Astrocyte (in vitro differentiated cells and primary cell): ENCODE results near the gene ABCC1.

ENCODE experiments used
- EZH2 ChIP-seq: IDR thresholded peaks from 2 replicates; pipeline ENCODE4 v1.6.1; 2012; ENCODE audit warnings: mild to moderate bottlenecking, low read length, inconsistent platforms; ENCODE audit not compliant: insufficient read depth
- TF ChIP-seq, protein P1 (sequence below): IDR thresholded peaks from 2 replicates; pipeline ENCODE4 v1.5.1; 2011; ENCODE audit warnings: low read depth, mild to moderate bottlenecking, inconsistent platforms, low read length, moderate library complexity; ENCODE audit not compliant: insufficient read depth

DNA sequence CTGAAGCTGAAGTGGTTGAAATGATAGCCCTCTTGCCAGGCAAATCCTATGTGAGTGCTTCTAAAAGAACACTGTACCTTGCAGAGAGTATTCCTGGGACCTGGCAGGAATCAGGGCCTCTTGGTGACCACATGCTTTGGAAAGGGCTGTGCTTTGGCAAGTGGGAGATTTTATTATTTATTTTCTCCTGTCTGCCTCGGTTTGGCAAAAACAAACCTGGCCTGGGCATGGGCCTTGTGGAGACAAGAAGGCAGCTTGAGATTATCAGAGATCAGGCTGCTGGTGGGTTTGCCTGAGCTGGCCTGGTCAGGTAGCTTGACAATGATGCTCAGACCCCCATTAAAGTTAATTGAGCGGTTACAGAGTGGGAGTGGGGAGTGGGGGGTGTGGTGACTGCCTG, 24.6 kb downstream of the ABCC1 start:
- TF ChIP-seq, protein P1, sequence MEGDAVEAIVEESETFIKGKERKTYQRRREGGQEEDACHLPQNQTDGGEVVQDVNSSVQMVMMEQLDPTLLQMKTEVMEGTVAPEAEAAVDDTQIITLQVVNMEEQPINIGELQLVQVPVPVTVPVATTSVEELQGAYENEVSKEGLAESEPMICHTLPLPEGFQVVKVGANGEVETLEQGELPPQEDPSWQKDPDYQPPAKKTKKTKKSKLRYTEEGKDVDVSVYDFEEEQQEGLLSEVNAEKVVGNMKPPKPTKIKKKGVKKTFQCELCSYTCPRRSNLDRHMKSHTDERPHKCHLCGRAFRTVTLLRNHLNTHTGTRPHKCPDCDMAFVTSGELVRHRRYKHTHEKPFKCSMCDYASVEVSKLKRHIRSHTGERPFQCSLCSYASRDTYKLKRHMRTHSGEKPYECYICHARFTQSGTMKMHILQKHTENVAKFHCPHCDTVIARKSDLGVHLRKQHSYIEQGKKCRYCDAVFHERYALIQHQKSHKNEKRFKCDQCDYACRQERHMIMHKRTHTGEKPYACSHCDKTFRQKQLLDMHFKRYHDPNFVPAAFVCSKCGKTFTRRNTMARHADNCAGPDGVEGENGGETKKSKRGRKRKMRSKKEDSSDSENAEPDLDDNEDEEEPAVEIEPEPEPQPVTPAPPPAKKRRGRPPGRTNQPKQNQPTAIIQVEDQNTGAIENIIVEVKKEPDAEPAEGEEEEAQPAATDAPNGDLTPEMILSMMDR = no peak
- no peak for TF ChIP-seq EZH2
